GM06990 (cell line): Measurements from ENCODE around the gene DOCK2.

ENCODE experiments used
- DNase-seq: peaks from one replicate; pipeline ENCODE4 v3.0.0-alpha.2; 2011; ENCODE audit not compliant: insufficient read length; ENCODE audit errors: extremely low read depth
- H3K27me3 ChIP-seq: replicated peaks from 2 replicates; pipeline ENCODE4 v1.6.0; 2011; ENCODE audit warnings: low read length; ENCODE audit not compliant: control insufficient read depth, insufficient read depth
- H3K36me3 ChIP-seq: 2 replicates; pipeline ENCODE4 v1.5.1; 2011; ENCODE audit warnings: low read length; ENCODE audit not compliant: control insufficient read depth, insufficient read depth
- H3K4me3 ChIP-seq: replicated peaks from 2 replicates; pipeline ENCODE4 v1.5.1; 2011; ENCODE audit warnings: low read depth, mild to moderate bottlenecking, control low read depth, low read length
- CTCF ChIP-seq: IDR thresholded peaks from 2 replicates; pipeline ENCODE4 v1.5.1; 2011; ENCODE audit warnings: low read length, control low read depth, mild to moderate bottlenecking, inconsistent platforms; ENCODE audit not compliant: insufficient read depth, poor library complexity, severe bottlenecking

Gene DOCK2

GRCh38 chr5:169836835-169837536 lies 199.9 kb downstream of the DOCK2 start:
- Histone ChIP-seq H3K27me3 (no peaks in the 10 kb centered on the region), H3K36me3 (peaks cover 10% of the 10 kb centered on the region), H3K4me3 (no peak overlapping the region)
- no peak for TF ChIP-seq CTCF
- DNase-seq = no peak

DNA sequence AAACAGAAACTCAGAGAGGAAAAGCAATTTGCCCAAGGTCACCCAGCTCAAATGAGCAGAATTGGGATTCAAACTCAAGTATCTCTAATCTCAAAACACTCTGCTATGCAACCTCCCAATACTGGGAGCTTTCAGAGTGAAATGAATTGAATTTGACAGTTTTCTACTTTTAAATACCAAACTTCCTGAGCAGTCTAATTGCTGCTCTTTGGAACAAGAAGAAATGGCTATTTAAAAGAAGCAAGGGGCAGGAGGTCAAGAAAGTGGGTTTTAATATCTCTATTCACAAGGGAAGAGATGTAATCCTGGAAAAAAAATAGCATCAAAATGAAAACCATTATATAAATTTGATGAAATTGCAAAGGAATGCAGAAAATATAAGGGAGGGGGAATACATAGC lies 200.6 kb downstream of the DOCK2 start:
- DNase-seq = no peak
- no peaks in the 10 kb centered on the region for H3K27me3 ChIP-seq
- peaks cover 10% of the 10 kb centered on the region for H3K36me3 ChIP-seq
- H3K4me3 ChIP-seq = no peak overlapping the region
- no peak for TF ChIP-seq CTCF

DNA sequence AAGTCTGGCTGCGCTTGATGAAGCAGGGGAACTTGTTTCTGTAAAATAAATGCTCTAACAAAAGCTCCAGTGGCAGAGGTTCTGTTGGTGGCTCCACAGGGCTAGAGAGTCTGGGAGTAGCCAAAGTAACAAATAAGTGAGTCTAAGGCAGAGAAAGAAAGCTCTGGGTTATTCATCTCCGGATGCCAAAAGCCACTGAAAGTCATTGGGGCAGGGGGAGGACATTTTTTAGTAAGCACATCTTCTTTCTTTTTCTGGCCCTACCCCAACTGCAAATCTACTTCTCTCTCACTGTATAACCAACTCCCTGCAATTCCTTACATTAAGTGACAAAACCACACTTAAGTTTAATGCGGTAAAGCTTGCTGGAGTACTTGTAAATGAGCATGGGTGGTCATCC lies 201.6 kb downstream of the DOCK2 start:
- Histone ChIP-seq H3K4me3 (no peak overlapping the region; the same call in 1 of the 2 replicates), H3K36me3 (peaks cover 10% of the 10 kb centered on the region), H3K27me3 (no peaks in the 10 kb centered on the region)
- TF ChIP-seq CTCF = no peak
- DNase-seq = no peak

DNA sequence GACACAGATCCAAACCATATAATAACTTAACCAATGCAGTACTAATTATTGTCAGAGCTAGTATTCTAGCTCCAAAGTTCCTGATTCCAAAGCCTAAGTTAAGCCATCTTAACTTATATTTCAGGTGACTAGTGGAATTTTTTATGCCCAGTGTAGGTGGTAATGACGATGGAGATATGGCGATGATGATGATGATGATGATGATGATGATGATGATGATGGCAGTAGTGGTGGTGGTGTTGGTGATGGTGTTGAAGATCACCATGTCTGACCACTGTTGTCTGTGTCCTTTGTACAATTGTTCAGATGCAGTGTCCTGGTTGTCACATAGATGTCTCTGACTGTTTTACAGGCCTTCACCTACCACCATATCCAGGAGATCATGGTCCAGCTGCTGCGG lies 203.3 kb downstream of the DOCK2 start:
- no peak overlapping the region for H3K4me3 ChIP-seq
- no peak for DNase-seq
- H3K27me3 ChIP-seq = no peaks in the 10 kb centered on the region
- H3K36me3 ChIP-seq = peaks cover 15% of the 10 kb centered on the region
- TF ChIP-seq CTCF = no peak

GRCh38 chr5:169842699-169843098 lies 205.6 kb downstream of the DOCK2 start:
- no peak for DNase-seq
- peaks cover 15% of the 10 kb centered on the region for H3K36me3 ChIP-seq
- no peak overlapping the region for H3K4me3 ChIP-seq
- TF ChIP-seq CTCF = no peak
- no peaks in the 10 kb centered on the region for H3K27me3 ChIP-seq

DNA sequence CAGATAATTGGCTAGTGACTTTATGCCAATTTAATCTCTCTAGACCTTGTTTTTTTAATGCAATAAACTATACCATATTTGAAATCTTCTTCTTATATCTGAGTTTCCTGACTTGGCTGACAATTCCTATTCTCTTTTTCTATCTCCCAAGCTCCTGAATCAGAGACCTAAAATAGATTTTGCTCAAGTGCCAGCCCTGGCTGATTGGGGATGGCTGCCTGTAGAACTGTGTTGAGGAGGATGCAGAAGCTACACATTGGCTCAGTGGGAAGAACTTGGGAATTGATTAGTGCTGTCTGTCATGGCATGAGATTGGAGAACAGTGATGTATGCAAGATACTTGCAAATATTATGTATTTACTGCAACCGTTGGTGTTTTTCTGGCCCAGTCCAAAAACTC lies 210.4 kb downstream of the DOCK2 start:
- H3K36me3 ChIP-seq = peaks cover 19% of the 10 kb centered on the region
- TF ChIP-seq CTCF = no peak
- no peak for DNase-seq
- H3K27me3 ChIP-seq = no peaks in the 10 kb centered on the region
- no peak overlapping the region for H3K4me3 ChIP-seq
